GM18951 (cell line): Measurements from ENCODE around the gene LAGE3.

Experiments
- POLR2A ChIP-seq: IDR thresholded peaks from 4 replicates; pipeline ENCODE4 v1.6.1; 2011; ENCODE audit warnings: mild to moderate bottlenecking; ENCODE audit not compliant: insufficient read length, insufficient read depth; ENCODE audit errors: extremely low read depth
- in situ Hi-C: fragments of 300-500 bp; cut with MboI; formaldehyde crosslinking; loops from one replicate; pipeline ENCODE4 v1.12.0; 2022; ENCODE audit warnings: low sequenced_read_pairs, mixed read lengths, inconsistent platforms; ENCODE audit not compliant: unreplicated experiment

Gene LAGE3

GRCh38 chrX:154466036-154466435 is 13.0 kb downstream of the LAGE3 start:
- in situ Hi-C loops, result no loop called here
- no peak for TF ChIP-seq POLR2A

GRCh38 chrX:154465601-154466000 is 13.5 kb downstream of the LAGE3 start:
- TF ChIP-seq POLR2A, result no peak

GRCh38 chrX:154464806-154465365 is 14.2 kb downstream of the LAGE3 start:
- no peak for TF ChIP-seq POLR2A
- in situ Hi-C loops, result no loop called here

More at GRCh38 chrX:154465601-154466000, 13.5 kb downstream of the LAGE3 start:
- in situ Hi-C loops, result no loop called here

GRCh38 chrX:154463611-154464220 is 15.4 kb downstream of the LAGE3 start:
- no peak for TF ChIP-seq POLR2A
- in situ Hi-C loops, result no loop called here

GRCh38 chrX:154462396-154462795 is 16.7 kb downstream of the LAGE3 start:
- no peak for TF ChIP-seq POLR2A
- in situ Hi-C loops, result no loop called here

- no peak for TF ChIP-seq POLR2A
- in situ Hi-C loops, result no loop called here
These were observed 18.8 kb downstream of the LAGE3 start for GRCh38 chrX:154460326-154460725.

- in situ Hi-C loops, result no loop called here
- no peak for TF ChIP-seq POLR2A
These were observed 19.2 kb downstream of the LAGE3 start for GRCh38 chrX:154459832-154460231.

- in situ Hi-C loops, result no loop called here
- no peak for TF ChIP-seq POLR2A
These were observed 19.9 kb downstream of the LAGE3 start for GRCh38 chrX:154458954-154459778.

GRCh38 chrX:154458116-154458953 is 20.7 kb downstream of the LAGE3 start, which contains the start of gene PLXNA3:
TSS of gene PLXNA3 (plus strand) at chrX:154458281. CDS start at chrX:154460184, 1,903 bp downstream.
- peak; percentile 80 for TF ChIP-seq POLR2A
- in situ Hi-C loops, result no loop called here

- TF ChIP-seq POLR2A, result no peak
- in situ Hi-C loops, result no loop called here
These were observed 21.5 kb downstream of the LAGE3 start for GRCh38 chrX:154457491-154458115.

GRCh38 chrX:154452823-154453222 is 26.3 kb downstream of the LAGE3 start:
- in situ Hi-C loops, result no loop called here

GRCh38 chrX:154450312-154450711 is 28.8 kb downstream of the LAGE3 start:
- in situ Hi-C loops, result no loop called here
- no peak for TF ChIP-seq POLR2A

More at GRCh38 chrX:154452823-154453222, 26.3 kb downstream of the LAGE3 start:
- no peak for TF ChIP-seq POLR2A
